ENCODE results near the gene SAV1.
"Not testable (repeated sequence)": the region's sequence is repeated elsewhere in the genome, so short reads cannot be mapped to it uniquely, and the experiment has no call there.

Gene SAV1

DNA sequence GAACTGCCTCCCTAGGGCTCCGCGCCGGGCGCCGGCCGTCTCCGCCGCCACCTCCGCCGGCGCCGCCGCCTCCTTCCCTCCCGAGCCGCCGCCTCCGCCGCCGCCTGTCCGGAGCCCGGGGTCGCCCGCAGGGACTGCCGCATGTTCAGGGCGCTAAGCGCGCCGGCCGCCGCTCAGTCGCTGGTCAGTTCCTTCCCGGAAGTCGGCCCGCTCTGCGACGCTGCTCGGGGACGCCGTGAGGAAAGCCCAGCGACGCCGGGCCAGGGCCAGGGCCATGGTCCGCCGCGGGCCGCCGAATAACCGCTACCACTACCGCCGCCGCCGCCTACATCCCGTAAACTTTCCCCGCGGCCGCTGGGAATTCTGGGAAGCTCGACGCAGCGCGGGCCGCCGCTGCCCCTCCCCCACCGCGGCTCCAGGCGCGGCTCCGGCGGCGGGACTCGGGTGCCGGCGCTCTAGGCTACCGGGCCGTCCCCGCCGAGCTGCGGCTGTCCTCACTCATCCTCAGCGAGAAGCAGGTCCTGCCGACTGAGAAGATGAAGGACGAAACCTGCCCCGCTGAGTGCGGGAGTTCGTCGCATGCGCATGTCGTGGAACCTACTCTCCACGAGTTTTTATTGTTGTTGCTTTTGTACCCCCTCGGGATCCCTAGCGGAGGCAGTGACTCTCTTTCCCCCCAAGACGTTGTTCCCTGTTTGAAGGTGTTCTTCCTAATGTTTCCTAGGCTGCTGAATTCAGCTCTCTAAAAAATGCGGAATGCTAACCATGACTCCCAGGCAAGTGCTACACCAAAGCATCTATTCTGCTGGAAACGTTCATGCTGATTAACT is at the start of gene SAV1:
Gene SAV1 (minus strand): TSS at position 311 of the 830 bp plus-strand sequence. CDS start 339 bp downstream, outside the sequence.
- peak; percentile 91 for DNase-seq

DNA sequence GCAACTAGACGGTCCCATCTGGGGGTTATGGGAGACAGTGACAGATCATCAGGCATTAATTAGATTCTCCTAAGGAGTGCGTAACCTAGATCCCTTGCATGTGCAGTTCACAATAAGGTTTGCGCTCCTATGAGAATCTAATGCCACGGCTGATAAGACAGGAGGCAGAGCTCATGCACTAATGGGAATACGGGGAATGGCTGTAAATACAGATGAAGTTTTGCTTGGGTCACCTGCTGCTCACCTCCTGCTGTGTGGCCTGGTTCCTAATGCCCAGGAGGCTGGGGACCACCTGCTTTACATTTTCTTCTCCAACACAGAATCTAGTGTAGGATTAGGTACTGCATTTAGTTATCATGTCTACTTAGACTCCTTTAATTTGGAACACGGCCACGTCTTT is 49.7 kb upstream of the SAV1 start:
- DNase-seq, result no peak

DNA sequence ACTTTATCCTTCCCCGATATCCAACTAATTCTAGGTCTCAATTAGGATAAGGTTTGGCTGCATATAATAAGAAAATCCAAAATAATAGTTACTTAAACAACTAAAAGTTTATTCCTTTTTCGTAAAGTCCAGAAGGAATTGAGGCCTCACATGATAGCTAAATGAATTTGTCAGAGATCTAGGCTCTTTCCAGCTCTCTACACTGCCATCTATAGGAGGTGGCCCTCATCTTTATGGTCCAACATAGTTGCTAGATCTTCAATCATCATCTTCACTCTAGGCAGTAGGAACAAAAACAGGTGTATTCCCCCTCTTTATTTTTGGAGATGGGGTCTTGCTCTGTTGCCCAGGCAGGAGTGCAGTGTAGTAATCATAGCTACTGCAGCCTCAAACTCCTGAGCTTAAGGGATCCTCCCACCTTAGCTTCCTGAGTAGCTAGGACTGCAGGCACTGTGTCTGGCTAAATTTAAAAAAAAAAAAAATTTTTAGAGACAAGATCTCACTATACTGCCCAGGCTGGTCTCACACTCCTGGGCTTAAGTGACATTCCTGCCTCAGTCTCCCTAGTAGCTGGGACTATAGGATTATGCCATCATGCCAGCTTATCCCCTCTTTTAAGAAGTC is 46.5 kb upstream of the SAV1 start:
- no peak for DNase-seq

DNA sequence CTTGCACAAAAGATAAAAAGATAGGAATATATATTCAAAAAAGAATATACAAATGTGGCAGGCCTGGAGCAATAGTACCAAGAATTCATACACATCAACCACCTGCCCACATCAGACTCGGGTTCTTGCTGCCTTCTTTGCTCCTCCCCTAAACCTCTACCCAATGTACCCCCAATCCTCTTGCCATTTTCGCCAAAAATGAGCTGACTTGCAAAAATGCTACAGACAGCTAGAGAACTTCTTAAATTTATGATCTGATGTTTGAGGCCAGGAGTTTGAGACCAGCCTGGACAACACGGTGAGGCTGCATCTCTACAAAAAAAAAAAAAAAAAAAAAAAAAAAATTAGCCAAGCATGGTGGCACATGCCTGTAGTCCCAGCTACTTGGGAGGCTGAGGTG is 42.9 kb upstream of the SAV1 start:
- no peak for DNase-seq

DNA sequence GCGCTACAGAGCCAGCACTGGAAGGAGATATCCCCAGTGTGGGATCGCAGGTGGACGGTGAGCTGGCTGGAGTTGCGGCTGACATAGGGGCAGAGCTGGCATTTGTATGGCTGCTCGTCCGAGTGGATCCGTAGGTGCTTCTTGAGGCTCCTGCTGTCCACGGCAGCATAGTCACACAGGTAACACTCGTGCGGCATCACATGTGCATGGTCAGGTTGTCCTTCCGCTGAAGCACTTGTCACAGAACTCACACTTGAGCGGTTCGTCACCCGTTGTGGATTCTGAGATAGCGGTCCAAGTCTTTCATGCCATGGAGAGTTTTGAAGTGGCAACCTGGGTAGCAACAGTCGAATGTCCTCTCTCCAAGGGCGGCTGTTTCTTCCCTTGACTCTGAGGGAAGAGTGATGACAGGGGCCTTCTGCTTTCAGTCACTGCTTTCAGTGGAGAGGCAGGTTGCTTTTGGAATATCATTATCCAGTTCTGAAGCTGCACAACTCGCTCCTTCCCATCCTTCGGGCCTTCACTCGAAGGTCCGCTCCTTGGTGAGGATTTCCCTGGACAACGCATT is 37.0 kb upstream of the SAV1 start:
- DNase-seq, result no peak

DNA sequence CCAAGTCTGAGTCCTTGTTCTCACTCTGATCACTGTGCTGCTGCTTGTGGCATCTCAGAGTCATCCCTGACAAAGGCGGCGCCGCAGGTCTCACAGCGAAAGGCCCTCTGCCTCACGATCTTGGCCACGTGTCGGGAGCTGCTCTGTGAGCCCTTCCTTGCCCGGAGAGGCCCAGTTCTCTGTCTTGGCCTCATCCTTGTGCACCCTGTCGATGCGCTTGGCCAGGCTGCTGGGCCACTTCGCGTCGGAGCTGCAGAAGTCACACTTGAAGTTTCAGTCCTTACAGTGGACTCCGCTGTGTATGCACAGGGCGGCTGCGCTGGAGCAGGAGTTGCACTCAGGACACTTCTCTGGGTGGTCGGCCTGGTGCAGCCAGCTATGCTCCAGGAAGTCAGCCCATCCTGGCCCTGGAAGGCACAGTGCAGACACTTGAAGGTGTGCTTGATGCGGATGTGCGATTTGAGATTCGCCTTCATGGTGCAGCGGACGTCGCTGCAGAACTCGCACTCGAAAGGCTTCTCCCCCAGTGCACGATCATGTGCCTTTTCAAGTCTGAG is 36.4 kb upstream of the SAV1 start:
- DNase-seq, result no peak

DNA sequence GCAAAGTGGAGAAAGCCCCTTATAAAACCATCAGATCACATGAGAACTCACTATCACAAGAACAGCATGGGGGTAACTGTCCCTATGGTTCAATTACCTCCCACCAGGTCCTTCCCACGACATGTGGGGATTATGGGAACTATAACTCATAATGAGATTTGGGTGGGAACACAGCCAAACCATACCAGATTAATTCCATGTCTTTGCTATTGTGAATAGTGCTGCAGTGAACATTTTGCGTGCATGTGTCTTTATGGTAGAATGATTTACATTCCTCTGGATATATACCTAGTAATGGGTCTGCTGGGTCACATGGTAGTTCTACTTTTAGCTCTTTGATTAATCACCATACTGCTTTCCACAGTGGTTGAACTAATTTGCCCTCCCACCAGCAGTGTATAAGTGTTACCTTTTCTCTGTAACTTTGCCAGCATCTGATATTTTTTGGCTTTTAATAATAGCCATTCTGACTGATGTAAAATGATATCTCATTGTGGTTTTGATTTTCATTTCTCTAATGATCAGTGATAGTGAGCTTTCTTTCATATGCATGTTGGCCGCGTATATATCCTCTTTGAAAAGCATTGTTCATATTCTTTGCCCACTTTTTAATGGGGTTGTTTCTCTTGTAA is 29.7 kb upstream of the SAV1 start:
- no peak for DNase-seq

DNA sequence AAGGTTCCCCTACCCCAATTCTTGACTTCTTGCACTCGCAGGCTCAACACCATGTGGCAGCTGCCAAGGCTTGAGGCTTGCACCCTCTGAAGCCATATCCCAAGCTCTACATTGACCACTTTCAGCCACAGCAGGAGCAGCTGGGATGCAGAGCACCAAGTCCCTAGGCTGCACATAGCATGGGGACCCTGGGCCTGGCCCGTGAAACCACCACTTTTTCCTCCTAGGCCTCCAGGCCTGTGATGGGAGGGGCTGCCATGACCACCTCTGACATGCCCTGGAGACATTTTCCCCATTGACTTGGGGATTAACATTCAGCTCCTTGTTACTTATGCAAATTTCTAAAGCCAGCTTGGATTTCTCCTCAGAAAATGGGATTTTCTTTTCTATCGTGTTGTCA is 26.2 kb upstream of the SAV1 start:
- not testable (repeated sequence) for DNase-seq

DNA sequence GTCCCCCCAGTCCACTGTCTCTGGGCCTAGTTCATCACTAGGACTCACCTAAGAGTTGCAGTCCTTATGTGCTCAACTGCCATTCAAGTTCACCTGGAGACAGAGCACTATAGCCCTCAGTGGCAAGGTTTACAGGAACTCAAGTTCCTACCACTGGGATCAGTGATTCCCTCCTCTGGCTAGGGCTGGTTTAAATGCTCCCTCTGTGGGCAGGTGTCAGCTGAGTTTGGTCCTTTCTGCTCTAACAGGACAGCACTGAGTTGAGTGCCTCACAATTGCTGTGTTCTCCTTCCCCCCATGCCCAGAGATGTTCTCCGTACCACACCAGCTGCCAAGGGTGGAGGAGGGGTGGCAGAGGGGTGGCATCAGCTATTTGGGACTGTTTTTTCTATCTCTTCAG is 20.8 kb upstream of the SAV1 start:
- no peak for DNase-seq

DNA sequence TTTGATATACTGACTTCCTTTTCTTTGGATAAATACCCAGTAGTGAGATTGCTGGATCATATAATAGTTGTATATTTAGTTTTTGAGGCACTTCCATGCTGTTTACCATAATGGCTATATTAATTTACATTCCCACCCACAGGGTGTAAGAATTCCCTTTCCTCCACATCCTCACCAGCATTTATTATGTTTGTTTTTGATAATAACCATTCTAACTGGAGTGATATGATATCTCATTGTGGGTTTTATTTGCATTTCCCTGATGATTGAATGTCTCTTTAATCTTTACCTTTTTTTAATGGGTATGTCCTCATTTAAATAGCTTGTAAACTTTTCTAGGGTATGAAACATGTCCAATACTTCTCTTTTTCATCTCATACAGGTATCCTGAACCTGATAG is 11.6 kb upstream of the SAV1 start:
- DNase-seq, result no peak

DNA sequence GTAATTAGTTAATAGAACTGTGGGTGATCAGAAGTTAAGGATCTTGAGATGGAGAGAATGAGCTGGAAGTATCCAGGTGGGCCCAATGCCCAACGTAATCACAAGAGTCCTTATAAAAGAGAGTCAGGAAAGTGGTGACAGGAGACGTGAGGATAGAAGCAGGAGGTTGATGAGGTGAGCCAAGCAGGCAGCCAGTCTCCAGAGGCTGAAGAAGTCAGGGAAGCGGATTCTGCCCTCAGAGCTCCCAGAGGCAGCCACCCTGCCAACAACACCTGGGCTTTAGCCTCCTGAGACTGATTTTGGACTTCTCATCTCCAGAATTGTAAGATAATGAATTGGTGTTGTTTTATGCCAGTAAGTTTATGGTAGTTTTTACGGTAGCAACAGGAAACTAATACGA is 10.1 kb upstream of the SAV1 start:
- DNase-seq, result no peak

DNA sequence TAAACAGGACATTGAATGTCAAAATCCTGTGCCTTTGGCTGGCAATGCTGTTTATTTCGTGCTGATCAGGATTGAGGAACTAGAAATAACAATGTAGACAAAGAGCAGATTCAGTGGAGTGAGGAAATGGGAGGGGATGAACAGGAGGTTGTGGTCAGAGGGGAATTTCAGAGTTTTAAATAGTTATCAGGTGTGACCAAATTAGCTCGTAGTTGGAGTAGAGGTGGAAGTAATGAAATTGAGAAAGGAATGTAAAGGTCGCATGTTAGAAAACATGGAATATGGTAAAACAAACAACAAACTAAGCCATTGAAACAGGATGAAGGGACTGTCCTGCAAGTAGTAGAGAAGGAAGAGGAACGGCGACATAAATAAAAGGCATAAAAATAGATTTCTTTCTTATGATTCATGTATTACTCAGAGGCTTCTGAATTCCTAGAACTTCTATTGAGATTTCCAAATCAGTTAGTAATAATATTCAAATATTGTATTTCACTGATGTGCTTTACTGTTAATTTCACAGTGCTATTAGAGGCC is 9.5 kb upstream of the SAV1 start:
- DNase-seq, result no peak

DNA sequence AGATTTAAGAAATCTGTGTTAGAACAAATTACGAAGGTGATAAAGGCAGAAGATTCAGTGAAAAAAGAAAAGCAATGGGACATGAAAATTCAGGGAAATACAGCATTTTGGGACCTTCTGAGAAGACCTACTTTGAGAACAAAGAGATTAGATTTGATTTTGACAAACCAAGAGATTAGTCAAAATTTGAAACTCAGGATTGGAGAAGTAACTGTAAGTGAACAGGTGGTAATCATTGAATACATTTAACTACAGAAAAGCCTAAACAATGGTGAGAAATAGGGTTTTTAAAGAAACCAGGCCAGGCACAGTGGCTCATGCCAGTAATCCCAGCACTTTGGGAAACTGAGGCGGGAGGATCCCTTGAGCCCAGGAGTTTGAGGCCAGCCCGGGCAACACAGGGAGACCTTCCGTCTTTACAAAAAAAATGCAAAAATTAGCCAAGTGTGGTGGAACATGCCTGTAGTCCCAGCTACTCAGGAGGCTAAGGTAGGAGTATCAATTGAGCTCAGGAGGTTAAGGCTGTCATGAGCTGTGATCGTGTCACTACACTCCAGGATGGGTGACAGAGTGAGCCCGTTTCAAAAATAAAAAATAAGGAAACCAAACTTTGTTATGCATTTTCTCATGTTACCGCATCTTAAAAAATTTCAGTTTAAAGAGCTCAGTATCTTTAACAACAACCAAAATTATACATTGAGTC is 8.9 kb upstream of the SAV1 start:
- no peak for DNase-seq

DNA sequence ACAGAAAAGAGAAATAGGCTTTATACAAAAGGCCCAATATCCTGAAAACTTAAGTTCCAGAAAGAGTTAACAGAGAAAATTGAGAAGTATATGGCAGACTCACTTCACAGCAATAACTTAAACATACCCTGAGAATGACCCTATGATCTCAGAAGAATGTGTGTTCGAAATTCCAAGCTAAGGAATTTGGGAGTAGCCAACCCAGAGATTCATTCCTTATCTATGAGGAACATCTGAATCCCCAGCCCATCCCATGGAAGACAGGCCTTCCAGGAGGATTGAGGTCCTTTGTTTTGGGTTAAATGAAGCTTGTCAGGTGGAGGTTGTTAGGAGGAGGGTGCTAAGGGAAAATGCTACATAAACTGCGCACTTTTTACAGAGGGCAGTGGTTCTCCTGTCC is 7.5 kb upstream of the SAV1 start:
- no peak for DNase-seq

DNA sequence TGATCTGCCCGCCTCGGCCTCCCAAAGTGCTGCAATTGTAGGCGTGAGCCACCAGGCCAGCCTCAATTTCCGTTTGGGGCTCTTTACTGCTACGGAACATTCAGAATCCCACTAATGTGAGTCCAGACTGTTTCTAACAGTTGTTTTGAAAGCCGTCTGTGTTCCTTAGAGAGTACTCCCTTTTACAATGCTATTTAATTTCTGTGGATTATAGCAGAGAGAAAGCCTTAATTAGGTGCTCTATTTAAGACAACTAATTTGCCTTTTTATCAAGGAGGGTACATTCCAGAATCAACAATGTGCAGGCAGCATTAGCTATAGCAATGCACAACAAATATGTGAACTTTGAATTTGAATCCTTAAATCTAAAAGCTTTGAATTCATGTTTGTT is 2.8 kb upstream of the SAV1 start:
- DNase-seq, result no peak

DNA sequence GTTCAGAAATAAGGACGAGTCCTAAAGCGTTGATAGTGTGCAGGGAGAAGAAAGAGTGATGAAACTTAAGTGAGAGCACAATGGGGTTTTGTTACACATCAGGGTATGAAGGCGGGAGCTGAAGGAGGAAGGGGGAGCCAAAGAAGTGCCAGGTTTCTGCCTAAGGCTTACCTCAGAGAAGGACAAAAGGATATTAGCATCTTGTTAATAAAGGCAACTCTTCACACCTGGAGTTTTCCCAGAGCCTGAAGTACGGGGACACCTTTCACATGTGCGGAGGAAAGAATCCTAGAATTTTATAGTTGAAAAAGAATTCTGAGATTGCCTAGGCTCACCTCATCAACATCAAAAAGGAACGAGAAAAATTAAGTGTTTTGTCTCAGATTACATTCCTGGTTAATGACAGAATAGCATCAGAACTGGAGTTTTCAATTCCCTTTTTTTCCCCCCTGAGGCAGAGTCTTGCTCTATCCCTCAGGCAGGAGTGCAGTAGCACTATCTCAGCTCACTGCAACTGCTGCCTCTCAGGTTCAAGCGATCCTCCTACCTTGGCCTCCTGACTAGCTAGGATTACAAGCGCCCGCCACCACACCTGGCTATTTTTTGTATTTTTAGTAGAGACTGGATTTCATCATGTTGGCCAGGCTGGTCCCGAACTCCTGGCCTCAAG is 2.2 kb upstream of the SAV1 start:
- no peak for DNase-seq

DNA sequence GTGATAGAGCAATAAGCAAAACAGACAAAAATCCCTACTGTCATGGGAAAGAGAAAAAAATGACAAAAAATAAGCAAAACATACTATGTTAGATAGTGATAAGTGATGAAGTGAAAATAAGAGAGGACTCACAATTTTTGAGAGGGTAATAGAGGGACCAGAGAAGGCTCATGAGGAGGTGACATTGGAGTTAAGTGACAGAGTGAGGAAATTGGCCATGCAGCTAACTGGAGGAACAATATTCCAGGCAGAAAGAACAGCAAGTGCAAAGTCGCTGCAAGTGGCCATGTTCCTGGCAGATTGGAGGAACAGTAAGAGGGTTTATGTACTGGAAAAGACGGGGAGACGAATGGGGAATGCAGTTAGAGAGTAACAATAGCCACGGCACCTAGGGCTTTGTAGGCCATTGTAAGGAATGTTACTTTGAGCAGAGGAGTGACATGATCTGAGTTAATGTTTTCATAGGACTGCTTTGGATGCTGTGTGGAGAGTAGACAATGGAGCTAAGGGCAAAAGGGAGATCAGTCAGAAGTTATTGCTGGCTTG is 1.4 kb upstream of the SAV1 start:
- DNase-seq, result no peak

DNA sequence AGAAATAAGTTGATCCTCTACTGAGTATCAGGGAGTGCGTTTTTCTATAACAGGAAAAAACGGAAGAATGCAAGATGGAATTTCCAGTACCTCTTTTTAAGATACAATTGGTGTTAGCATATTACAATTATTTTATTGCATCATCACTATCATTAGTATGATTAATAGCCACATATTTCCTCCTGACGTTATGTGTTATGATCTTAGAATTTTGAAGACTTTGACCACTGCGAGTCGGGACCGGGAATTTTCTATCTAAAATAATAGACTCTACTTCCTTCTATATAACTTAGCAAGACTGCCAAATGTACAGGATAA is 679 bp upstream of the SAV1 start:
- DNase-seq, result no peak

DNA sequence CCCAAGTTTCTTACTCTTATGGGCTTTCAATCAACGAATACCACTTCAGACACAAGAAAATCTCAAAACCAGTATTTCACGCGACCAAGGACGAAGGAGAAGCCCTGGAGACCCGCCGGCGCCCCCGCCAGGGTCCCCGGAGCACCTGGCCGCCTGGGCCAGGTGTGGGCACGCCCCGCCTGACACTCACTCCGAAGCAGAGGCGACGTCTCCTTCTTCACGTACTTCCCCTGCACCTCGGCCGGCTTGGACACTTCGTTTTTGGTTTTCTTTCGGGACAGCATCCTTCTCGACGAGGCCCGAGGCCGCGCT is 466 bp downstream of the SAV1 start:
- no peak for DNase-seq

DNA sequence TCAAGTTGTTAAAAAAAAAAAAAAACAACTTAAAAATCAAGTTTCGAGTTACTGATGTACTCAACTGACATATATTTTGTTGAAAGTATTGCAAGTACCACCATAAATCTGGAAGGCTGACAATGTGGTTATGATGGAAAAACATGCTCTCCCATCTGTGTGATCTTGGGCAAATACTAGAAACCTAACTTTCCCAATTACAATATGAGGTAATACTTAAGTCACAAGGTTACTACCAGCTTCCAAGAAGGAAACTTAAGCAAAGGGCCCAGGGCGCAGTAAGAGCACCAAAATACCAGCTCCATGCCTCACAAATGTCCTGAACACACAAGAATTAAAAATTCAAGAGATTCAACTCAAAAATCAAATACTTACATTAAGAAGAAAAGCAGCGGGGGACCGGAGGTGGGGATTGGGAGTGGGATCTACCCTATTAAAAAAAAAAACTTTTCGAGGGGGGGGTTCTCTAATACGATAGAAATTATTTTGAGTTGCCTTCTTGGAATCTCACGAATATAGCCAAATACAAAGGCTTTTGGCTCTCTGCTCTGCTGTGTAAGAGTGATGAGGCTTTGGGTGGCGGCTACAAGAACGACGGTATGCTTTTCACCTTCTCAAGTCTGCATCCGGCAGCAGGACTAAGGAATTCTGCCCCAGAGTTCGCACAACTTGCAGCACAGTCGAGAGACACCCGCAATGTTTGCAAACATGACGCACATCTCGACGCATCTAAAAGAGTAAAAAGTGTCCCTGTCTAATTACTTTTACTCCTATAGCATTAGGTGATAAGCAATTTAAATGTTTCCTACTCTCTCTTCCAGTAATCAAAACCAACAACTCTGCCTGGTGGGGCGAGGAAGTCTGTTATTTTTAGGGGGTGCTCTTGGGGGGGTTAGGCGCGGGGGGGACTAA is 1.1 kb downstream of the SAV1 start:
- peak; percentile 60 for DNase-seq

DNA sequence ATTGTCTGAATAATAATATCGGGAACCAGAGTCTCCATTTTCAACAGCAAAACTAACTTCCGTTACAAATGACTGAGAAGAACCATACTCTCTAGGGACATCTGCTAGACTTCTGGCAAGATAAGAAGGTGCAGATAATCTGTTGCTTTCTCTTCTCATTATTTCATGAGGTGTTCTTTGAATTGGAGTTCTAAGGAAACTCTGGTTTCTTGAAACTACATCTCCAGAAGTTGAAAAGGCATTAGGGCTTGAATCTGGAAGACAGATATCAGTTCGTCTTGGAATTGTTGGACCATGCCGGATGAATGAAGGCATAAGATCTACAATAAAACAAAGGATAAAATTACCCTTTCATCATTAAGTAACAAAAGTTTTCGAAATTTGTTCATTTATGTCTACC is 2.8 kb downstream of the SAV1 start:
- not testable (repeated sequence) for DNase-seq

Measured in right forelimb (tissue), 1 donor.